Measurements from ENCODE around the gene TIRAP. TPM values are rescaled to one million over a fixed set of nuclear protein-coding genes. Genes with fewer than 3 reads are reported as not detected.

The TIRAP gene
- total RNA-seq, 3 donors from 2014 or later: 18.5 to 24.8 (median 21.5) TPM

- intact Hi-C loops (cut with DNase I, micrococcal nuclease): loop anchor here (2.0 to 10.0 kb wide), 2 partner anchors 164 to 170 kb away; no protein-coding TSS in a partner anchor
- Histone ChIP-seq H3K36me3 (ENCODE audit: low read depth) (no peaks in the 10 kb centered on the region), H3K4me1 (ENCODE audit: low read depth) (peaks cover 19% of the 10 kb centered on the region), H3K9me3 (no peaks in the 10 kb centered on the region), H3K4me3 (no peak overlapping the region)
- no peak for ATAC-seq
- no peak for TF ChIP-seq CTCF (IDR thresholded peaks at IDR 0.05)
- no peak for DNase-seq
These were observed 28.1 kb downstream of the TIRAP start for GRCh38 chr11:126310992-126311310.

GRCh38 chr11:126311401-126312291, 28.8 kb downstream of the TIRAP start:
- ATAC-seq (peak; percentile 4), DNase-seq (peak in 1 of 3 donors; percentile 46)
- TF ChIP-seq CTCF (IDR thresholded peaks at IDR 0.05): no peak
- intact Hi-C loops (cut with DNase I, micrococcal nuclease): loop anchor here (2.0 to 10.0 kb wide), 2 partner anchors 163 to 169 kb away; no protein-coding TSS in a partner anchor
- Histone ChIP-seq H3K9me3 (no peaks in the 10 kb centered on the region), H3K4me3 (no peak overlapping the region), H3K36me3 (ENCODE audit: low read depth) (no peaks in the 10 kb centered on the region), H3K4me1 (ENCODE audit: low read depth) (peaks cover 19% of the 10 kb centered on the region)

GRCh38 chr11:126312961-126313360, 30.1 kb downstream of the TIRAP start:
- DNase-seq: peak; percentile 30 to 52 (median 39)
- no peak for TF ChIP-seq CTCF (IDR thresholded peaks at IDR 0.05)
- ATAC-seq: peak; percentile 71
- Histone ChIP-seq H3K9me3 (no peaks in the 10 kb centered on the region), H3K36me3 (ENCODE audit: low read depth) (no peaks in the 10 kb centered on the region), H3K4me1 (ENCODE audit: low read depth) (peaks cover 24% of the 10 kb centered on the region), H3K4me3 (no peak overlapping the region)
- intact Hi-C loops (cut with DNase I, micrococcal nuclease): loop anchor here in 1 of 2 donors (10.0 kb wide), 1 partner anchor 162 kb away; no protein-coding TSS in a partner anchor

- DNase-seq (peak in 1 of 3 donors; percentile 15), ATAC-seq (no peak)
- intact Hi-C loops (cut with DNase I, micrococcal nuclease): loop anchor here in 1 of 2 donors (10.0 kb wide), 1 partner anchor 161 kb away; no protein-coding TSS in a partner anchor
- peaks cover 26% of the 10 kb centered on the region for H3K4me1 ChIP-seq (ENCODE audit: low read depth)
- H3K4me3 ChIP-seq: no peak overlapping the region
- H3K9me3 ChIP-seq: no peaks in the 10 kb centered on the region
- no peaks in the 10 kb centered on the region for H3K36me3 ChIP-seq (ENCODE audit: low read depth)
- TF ChIP-seq CTCF (IDR thresholded peaks at IDR 0.05): no peak
These were observed 30.9 kb downstream of the TIRAP start for GRCh38 chr11:126313826-126314225.

GRCh38 chr11:126317432-126317755, 34.5 kb downstream of the TIRAP start:
- Histone ChIP-seq H3K36me3 (ENCODE audit: low read depth) (no peaks in the 10 kb centered on the region), H3K4me1 (ENCODE audit: low read depth) (peaks cover 21% of the 10 kb centered on the region), H3K9me3 (no peaks in the 10 kb centered on the region), H3K4me3 (no peak overlapping the region)
- DNase-seq: no peak
- no peak for TF ChIP-seq CTCF (IDR thresholded peaks at IDR 0.05)
- intact Hi-C loops (cut with DNase I, micrococcal nuclease): loop anchor here in 1 of 2 donors (10.0 kb wide), 1 partner anchor 157 kb away; no protein-coding TSS in a partner anchor
- no peak for ATAC-seq

Data from mucosa of descending colon (tissue), 3 donors.